OCI-LY3 (cell line): ENCODE measurements around the gene PTP4A2.

Source experiments
- EZH2phosphoT487 ChIP-seq: fragments of 200-600 bp; shearing (Covaris generic); IDR thresholded peaks from 2 replicates; pipeline ENCODE4 v1.6.1; 2018; ENCODE audit warnings: antibody characterized with exemption, mixed run types, low read depth
- TF ChIP-seq, protein P1 (sequence below): fragments of 200-600, 300-600 bp; sonication (generic); IDR thresholded peaks from 2 replicates; pipeline ENCODE4 v1.5.1; 2014; ENCODE audit warnings: antibody characterized with exemption, low read length, low read depth

DNA sequence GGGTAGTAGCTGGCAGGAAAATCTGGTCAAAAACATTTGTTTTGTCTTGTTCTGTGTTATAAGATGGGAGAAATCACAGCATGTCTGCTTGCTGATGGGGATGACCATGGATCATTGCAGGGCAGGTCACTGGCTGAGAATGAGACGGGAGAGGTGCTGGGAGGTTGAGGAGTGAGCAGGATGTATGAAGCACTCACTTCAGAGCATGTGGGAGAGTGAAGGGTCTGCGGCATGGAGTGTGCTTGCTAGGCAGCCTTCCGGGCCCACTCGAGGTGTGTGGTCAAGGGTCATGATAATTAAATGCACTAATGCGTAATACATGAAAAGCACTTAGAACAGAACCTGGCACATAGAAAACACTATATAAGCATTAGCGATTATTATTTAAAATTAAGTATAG, 80.3 kb downstream of the PTP4A2 start:
- TF ChIP-seq, protein P1, sequence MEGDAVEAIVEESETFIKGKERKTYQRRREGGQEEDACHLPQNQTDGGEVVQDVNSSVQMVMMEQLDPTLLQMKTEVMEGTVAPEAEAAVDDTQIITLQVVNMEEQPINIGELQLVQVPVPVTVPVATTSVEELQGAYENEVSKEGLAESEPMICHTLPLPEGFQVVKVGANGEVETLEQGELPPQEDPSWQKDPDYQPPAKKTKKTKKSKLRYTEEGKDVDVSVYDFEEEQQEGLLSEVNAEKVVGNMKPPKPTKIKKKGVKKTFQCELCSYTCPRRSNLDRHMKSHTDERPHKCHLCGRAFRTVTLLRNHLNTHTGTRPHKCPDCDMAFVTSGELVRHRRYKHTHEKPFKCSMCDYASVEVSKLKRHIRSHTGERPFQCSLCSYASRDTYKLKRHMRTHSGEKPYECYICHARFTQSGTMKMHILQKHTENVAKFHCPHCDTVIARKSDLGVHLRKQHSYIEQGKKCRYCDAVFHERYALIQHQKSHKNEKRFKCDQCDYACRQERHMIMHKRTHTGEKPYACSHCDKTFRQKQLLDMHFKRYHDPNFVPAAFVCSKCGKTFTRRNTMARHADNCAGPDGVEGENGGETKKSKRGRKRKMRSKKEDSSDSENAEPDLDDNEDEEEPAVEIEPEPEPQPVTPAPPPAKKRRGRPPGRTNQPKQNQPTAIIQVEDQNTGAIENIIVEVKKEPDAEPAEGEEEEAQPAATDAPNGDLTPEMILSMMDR, result no peak
- TF ChIP-seq EZH2phosphoT487, result no peak
